GM21360 (cell line): ENCODE data around the gene FKBP5.
"Not testable (repeated sequence)": the region's sequence is repeated elsewhere in the genome, so short reads cannot be mapped to it uniquely, and the experiment has no call there.

ENCODE experiments used
- ATAC-seq: cut with Tn5 transposase; IDR thresholded peaks from one replicate; pipeline ENCODE4 v1.9.1; 2021; ENCODE audit warnings: mild to moderate bottlenecking, moderate library complexity; ENCODE audit not compliant: unreplicated experiment

The FKBP5 gene

DNA sequence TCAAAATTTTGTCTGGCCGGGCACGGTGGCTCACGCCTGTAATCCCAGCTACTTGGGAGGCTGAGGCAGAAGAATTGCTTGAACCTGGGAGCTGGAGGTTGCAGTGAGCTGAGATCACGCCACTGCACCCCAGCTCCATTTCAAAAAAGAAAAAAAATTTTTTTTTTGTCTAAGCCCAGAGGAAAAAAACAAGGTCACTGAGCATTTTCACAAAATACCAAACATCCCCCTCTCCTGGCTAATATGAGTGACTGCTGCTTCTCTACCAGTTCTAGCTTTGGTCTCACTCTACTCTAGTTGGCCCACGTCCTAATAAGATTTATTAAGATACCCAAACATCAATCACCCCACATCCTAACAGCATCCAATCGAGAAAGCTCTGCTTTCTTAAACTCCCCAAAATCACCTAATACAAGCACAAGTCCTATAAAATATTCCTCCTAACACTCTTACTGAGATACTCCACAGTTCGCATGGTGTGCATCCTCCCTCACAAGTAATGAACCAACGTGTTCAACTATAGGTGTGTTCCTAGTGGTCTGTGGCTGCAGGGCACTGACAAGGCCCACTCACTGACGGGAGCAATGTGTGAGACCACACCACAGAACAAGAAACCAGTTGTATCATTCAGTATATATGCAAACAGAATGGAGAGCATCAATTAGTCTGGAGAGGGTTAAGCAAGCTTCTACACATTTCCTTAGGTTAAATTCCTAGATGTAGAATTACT is 64.2 kb downstream of the FKBP5 start:
- no peak for ATAC-seq

DNA sequence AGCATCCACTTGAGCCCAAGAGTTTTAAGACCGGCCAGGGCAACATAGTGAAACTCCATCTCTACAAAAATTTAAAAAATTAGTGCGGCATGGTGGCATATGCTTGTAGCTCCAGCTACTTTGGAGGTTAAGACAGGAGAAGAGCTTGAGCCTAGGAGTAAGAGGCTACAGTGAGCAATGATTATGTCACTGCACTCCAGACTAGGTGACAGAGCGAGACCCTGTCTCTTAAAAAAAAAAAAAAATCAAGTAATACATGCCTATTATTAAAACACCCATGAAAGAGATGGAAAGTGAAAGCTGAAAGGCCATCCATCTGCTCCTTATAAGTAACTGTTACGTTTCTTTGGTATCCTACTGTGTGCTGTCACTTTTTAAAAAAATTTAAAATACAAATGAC is 66.4 kb downstream of the FKBP5 start:
- no peak for ATAC-seq

GRCh38 chr6:35620706-35621105 is 68.0 kb downstream of the FKBP5 start:
- ATAC-seq = no peak

GRCh38 chr6:35613762-35614161 is 75.0 kb downstream of the FKBP5 start:
- no peak for ATAC-seq

DNA sequence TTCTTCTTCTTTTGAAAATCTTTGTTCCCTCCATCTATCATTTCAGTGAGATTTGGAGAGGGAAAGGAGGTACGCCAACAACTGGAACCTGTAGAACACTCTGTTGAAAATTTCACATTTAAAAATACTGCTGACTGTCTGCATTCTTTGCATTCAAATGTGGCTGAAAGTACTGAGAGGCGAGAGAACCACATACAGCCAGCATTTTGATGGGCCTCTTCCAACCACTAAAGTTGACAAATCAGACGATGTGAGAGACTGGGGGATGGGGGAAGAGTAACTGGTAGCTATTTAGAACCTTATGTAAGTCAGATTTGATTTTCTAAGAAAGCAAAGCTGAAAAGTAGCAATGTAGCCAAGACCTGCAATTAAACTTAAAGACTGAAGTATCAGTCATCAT is 77.5 kb downstream of the FKBP5 start:
- no peak for ATAC-seq

- no peak for ATAC-seq
Measured at GRCh38 chr6:35610830-35611229, 77.9 kb downstream of the FKBP5 start.

DNA sequence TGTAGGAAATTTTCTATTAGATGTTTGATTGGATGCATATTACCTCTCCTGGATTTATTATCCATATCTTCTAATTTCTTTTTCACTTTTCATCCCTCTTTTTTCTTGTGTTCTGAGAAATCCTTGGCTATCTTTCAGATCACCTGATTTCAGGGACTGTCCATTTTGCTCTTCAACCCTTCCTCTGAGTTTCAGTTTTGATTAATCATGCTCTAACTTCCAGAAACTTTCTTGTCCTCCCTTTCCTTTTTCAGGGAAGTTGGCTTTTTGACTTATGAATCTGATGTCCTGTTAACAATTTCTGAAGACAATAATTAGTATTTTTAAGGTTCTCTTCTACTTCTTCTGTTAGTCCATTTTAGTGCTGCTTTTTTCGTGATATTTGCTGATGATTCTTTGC is 79.1 kb downstream of the FKBP5 start:
- no peak for ATAC-seq

DNA sequence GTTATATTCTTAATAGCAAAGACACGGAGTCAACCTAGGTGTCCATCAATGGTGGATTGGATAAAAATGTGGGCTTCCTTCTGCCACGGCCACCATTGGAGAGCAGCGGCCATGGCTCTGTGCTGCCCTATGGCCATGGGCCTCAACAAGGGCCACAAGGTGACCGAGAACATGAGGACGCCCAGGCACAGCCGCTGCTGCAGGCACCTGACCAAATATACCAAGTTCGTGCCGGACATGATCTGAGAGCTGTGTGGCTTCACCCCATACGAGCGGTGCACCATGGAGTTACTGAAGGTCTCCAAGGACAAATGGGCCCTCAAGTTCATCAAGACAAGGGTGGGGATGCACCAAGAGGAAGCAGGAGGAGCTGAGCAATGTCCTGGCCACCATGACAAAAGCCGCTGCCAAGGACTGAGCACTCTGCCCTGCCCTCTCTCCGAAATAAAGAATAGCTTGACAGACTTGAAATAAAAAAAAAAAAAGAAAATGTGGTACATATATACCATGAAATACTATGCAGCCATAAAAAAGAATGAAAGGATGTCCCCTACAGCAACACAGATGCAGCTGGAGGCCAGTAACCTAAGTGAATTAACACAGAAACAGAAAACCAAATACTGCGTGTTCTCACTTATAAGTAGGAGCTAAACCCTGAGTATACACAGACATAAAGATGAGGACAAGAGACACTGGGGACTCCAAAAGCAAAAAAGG is 81.0 kb downstream of the FKBP5 start:
- no peak for ATAC-seq

GRCh38 chr6:35605600-35605999 is 83.1 kb downstream of the FKBP5 start:
- ATAC-seq = no peak

GRCh38 chr6:35603326-35604202 is 85.2 kb downstream of the FKBP5 start:
- ATAC-seq = no peak

DNA sequence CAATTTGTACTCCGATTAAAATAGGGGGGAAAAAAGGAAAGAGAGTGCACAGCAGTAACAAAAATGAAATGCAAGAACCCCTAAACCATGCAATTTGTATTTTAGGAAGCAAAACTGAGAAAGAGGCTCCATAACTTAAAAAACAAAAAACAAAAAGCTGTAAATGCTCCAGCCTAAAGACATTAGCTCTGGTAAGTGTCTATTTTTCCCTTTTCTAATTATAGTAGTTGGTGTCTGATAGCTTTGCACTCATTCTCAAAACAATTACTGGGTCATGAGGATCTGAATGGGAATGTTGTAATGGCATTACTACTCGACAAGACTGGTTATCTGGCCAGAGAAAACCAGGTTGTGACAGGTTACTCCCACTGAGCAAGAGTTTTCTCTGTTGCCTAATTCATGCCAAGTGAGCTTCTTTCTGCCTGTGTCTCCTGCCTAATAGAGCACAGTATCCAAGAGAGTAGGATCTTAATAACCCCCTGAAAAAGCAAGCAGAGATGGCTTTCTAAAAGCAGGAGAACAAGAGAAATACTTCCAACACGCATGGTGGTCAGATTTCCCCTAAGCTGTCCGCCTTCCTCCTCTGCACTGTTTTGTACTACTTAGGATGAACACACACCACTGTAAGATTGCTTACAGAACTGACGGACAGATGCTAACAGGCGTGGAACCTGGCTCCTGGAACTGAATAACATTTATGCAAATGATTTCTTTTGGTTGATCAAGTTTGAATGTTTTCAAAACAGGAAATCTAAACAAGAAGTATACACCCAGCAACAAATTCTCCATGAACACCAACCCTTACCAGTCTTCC is 86.4 kb downstream of the FKBP5 start:
- ATAC-seq = no peak

GRCh38 chr6:35601331-35602132 is 87.2 kb downstream of the FKBP5 start:
- no peak for ATAC-seq

DNA sequence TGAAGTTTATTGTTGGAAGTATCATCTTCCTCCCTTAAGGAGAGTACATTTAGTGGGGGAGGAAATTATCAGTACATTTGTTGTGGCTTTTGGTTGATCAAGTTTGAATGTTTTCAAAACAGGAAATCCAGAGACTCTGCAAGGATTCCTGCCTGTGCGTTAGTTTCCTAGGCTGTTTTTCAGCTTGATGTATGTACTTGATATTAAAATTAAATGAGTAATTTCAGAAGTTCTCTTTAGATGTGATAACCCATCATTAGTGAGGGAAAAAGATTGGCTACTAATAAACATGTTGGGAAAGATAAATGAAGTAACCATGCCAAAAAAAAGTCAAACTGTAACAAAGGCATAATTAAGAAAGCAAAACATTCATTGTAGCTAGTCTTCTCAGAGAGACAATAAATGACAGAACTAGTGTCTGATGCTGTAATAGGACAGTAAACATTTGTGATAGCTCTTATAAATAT is 88.0 kb downstream of the FKBP5 start:
- ATAC-seq = no peak

- ATAC-seq = no peak
Measured at GRCh38 chr6:35599761-35600658, 88.7 kb downstream of the FKBP5 start.

DNA sequence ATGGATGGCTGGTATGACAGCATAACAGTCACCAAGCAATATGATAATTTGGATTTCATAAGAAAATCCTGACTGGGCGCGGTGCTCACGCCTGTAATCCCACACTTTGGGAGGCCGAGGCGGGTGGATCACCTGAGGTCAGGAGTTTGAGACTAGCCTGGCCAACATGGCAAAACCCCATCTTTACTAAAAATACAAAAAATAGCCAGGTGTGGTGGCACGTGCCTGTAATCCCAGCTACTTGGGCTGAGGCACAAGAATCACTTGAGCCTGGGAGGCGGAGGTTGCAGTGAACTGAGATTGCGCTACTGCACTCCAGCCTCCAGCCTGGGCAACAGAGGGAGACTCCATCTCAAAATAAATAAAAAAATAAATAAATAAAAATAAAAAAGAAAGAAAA is 90.1 kb downstream of the FKBP5 start:
- ATAC-seq = not testable (repeated sequence)

DNA sequence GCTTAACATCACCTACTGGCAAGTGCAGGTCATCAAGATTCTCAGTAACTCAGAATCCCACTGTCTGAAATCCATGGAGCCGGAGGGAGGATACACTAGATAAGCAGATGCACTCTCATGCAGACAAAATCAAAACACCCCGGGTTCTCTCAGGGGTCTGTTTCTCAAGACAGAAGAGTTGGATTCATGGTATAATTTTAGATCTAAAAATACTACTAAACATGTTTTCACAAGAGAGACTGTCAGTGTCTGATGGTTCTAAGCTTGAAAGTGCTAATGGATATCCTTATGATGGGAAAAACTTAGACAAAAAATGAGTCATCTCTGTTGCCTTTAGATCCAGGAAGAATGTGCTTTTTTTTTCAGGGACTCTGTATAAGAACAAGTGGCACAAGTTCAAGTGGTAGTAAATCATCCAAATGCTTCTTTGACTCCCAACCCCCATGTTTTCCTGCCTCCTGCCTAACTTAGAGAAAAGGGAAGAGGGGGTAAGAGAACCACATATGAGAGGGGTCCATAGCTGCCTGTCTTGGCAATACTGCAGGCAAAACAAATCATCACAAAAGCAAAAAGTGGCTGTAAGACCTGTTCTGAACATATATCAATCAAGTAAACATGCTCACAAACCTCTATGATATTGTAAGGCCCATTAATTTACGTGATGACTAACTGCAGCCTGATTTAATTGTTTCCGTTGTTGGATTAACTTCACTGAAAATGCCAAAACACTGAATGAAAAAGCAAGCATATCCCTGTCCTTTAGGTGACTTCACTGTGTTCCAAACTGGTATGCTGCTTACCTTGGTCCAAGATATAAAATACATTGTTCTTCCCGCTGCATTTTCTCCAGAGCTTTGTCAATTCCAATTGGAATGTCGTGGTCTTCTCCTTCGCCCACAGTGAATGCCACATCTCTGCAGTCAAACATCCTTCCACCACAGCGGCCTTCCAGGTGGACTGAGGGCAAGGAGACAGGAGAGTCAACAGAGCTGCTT is 92.0 kb downstream of the FKBP5 start:
- ATAC-seq = no peak

GRCh38 chr6:35594503-35595186 is 94.1 kb downstream of the FKBP5 start:
- ATAC-seq = no peak
